Myocyte (in vitro differentiated cells): Measurements from ENCODE around the gene ARHGAP44. TPM values are rescaled to one million over a fixed set of nuclear protein-coding genes. Genes with fewer than 3 reads are reported as not detected.
A peak's percentile ranks its signal among the peaks of the same experiment; 100 is the strongest.

Experiments
- DNase-seq: peaks from one replicate; pipeline ENCODE4 v3.0.0-alpha.2; 2012; ENCODE audit warnings: low read depth
- microRNA counts: library from miRNA; unstranded; fragments of <30 nt; microRNA quantifications from one replicate; lab custom pipeline; 2016
- microRNA-seq: library from miRNA; unstranded; fragments of <30 nt; microRNA quantifications from one replicate; pipeline ENCODE4, GENCODE V29; 2016
- total RNA-seq: library from RNA; depleted of rRNA; stranded (reverse); fragments of >200 nt; gene quantifications from 2 replicates; pipeline ENCODE4 v1.2.3, GENCODE V29; 2014

Gene ARHGAP44
- total RNA-seq, 1 donor from 2014 or later = 0.05 TPM

DNA sequence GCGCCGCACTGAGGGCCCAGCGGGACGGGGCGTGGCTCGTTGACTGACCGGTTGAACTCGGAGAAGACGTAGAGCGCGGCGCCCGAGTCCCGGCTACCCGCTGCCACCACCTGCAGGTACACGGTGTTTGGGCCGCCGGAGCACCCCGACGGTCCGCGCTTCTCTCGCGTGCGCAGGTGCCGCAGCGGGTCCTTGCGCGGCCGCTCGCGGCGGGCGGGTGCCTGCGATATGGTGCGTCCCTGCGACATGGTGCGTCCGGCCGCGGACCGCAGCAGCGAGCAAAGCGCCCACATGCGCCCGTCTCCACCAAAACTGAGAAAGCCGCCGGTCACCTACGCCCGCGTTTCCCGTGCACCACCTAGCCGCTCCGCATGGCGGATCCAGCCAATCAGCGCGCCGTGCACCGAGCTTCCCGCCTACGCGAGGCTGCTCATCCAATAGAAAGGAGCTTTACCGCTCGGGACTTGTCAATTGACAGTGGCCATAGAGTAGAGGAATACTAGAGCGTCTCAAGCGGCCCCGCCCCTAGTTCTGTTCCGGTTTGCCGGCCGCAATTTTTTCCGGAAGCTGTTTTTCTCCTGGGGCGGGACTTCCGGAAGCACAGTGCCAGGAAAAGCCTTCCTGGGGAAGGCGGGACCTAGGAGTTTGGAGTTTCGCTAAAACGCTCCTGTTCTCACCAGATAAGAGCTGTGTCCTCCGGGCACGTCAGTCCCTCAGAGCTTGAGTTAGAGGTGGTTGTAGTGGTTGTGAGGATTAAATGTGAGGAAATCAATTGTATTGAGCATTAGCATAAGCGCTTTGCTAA, 228.6 kb downstream of the ARHGAP44 start, which contains the start of gene ELAC2:
Gene ELAC2 (minus strand): TSS at position 373 of the 805 bp plus-strand sequence. CDS start 80 bp downstream, at position 293.
- DNase-seq = peak; percentile 99

DNA sequence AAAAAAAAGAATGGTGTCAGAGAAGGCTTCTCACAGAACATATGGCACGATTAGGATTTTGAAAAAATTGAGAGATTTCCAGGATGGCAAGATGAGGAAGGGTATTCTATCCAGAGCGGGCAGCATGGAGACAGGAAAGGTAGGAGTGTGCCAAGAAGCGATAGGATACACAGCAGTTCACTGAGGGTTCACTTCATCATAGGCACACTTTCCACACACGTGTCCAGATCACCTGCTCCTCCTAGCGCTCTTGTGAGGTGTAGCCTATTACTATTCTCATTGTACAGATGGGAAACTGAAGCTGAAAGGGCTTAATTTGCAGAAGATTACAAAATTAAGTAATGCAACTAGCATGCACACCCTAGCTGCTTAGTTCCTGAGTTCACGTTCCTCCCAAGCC, 234.7 kb downstream of the ARHGAP44 start:
- no peak for DNase-seq

DNA sequence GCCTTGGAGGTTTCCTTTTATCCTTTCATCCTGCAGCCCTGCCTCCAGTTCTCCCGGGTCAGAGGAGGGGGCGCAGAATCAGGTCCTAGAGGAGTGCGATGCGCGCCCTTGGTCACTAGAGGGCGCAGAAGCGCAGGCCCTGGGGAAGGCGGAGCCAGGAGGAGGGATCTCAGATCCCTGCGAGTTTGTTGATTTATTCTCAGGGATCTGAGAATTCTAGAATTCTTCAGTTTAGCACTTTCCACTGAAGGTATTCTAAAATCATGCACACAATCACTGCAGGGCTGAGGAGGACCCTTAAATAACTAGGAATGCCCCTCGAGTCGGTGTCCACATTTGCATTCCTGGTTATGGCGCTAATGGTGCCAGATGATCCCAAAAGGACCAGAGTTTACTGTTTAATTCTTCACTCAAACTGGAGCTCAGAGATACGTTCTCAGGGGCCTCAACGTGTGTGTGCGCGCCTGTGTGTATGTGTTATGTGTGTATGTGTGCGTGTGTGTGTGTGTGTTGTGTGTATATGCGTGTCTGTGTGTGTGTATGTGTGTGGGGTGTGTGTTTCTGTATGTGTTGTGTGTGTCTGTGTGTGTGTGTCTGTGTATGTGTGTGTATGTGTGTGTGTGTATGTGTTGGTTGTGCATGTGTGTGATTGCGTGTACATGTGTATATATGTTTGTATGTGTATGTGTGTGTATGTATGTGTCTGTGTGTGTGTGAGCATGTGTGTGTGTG, 235.4 kb downstream of the ARHGAP44 start:
- peak; percentile 75 for DNase-seq

DNA sequence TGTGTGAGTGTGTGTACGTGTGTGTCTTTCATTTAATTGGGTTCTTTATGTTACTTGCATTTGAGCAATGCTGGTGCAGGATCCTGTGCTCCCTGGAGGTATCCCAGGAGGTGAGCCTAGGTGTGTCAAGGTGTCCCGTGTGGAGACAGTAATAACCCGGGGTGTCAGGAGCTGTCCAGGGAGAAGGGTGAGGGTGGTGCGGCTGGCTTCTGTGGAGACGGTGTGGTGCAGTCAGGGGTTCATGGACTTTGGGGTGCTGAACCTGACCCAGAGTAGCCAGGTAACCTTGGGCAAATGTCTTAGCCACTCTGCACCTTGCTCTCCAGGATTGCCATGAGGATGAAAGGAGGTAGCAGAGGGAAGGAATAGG, 235.9 kb downstream of the ARHGAP44 start:
- no peak for DNase-seq

DNA sequence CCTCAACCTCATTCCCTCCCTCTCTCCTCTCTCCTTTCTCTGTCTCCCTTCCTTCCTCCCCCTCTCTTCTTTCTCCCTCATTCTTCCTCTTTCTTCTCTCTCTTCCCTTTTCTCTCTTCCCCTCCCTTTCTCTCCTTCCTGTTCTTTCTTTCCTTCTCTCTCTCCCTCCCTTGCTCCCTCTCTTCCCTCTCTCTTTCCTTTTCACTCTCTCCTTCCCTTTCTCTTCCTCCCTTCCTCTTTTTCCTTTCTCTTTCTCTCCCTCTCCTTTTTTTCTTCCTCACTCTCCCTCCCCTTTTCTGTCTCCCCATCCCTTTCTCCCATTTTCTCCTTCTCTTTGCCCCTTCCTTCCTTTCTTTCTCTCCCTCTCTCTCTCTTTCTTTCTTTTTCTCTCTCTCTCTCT, 236.4 kb downstream of the ARHGAP44 start:
- DNase-seq = no peak

DNA sequence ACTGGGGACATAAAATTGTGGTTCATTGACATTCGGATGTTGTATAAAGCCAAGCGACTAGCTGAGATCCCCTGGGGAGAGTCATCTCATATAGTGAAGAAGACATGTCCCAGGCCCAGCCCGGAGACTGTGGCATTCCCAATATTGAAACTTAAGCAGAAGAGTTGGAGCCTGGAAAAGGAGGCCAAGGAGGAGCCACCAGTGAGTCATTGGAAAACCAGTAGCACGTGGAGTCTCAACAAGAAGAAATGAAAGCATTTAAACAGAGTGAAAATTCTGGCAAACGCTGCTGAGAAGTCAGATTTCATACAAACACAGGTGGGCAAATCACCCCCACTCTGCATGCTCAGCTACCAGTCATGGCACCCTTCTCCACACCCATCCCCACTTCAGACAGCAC, 237.9 kb downstream of the ARHGAP44 start:
- no peak for DNase-seq

DNA sequence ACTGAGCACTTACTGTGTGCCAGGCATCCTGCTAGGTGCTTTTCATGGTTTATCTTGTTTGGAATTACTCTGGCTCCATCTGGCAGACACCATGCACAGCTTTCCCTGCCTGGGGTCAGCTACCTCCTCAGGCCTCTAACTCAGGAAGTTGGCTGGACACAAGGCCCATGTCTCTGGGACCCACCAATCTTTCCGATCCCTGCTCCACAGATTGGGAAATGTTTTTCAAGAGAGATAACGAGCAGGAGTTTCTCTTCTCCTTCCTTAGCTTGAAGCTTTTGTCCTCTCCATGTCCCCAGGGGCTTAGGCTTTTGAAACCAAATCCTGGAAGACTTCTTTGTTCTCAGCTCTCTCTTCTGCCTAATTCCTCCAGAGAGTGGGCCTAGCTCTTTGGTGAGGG, 240.0 kb downstream of the ARHGAP44 start:
- DNase-seq = no peak

DNA sequence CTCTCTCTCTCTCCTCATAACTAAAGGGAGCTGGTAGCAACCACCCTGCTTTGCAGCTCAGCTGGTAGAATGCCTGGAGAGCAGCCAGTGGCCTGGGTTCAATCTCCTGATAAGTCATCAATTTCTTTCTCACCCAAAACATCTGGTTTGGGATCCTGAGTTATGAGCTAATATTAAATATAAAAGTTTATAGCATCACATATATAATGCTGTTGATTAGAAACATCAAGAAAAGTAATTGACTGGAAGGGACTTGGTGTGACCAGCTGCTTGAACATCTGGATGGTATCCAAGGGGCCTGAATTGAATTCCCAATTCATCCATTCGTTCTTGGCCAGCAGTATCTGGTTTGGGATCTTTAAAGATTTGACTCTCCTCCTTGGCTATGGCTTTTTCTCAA, 240.8 kb downstream of the ARHGAP44 start:
- no peak for DNase-seq

DNA sequence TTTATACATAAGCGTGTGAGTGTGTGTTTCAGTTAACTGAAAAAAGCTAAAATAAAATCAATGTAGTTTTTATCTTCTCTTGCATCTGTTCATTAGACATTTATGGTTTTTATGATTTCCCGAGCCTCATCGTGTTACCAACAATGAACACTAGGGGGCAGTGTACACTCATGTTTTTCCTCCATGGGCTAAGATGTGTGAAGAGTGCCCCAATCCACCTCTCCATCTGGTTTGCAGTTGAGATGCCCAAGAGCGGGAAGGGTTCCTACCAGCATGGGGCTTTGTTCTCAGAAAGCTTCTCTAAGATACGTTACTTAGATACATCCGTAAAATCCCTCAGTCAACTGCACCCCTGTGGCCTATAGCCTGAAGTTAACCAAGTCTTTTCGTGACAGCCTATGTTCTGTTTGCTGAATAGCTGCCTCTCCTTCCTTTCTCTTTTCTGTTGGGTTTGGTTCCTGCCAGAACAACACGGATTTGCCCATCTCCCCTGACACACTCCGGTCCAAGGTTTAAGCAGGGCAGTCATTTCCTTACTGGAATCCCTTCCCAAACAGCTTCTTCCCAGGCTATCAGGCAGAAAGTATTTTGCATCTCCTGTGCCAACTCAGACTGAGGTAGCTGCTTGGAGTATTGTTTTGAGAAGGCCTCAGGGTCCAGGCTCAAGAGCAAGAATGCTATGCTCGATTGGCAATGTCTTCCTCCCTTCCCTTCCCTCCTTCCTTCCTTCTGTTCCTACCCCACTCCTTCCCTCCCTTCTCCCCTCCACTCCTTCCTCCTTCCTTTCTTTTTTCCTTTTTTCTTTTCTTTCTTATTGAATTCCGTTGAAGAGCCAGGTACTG, 241.4 kb downstream of the ARHGAP44 start:
- DNase-seq = peak; percentile 70

DNA sequence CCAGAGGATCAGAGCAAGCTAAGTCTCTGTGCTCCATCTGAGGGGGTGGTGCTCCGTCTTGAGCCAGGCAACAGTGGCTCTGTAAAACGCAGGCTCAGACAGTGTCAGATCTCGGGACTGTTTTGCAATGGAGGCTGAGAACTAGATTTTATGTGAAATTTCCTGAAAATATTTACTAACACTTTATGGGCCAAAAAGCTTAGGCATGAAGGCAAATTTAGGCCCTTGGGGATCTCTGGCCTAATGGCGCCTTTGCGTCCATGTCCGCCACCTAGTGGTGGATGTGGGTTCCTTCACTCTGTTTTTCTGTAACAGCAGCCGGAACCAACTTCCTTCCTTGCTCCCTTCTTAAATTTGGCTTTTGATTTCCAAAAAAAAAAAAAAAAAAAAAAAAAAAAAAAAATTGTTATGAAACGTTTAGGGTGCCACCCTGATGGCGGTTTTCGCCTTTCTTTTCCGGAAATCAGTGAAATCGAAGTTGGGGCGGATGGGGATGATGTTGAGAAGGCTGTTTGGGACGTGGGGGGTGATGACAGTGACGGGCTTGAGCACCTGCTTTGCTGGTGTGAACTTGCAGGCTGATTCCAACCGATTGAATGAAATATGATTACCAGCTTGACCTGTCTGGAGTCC, 242.5 kb downstream of the ARHGAP44 start:
- peak; percentile 61 for DNase-seq

DNA sequence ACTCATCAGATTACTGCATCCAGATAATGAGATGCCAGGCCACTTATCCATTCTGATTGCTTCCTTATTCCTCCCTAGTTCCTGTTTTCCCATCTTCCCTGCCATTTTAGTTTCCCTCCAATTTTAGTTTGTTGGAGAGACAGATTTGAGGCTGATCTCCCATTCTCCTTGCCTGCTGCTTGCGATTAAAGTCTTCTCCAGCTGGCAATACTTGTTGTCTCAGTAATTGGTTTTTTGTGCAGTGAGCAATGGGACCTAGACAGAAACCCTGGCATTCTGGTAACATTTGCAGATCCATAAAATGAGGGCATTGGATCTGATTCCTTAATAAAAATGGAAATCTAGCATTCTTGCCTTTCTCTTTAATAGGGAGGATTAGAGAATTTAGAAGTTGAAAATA, 246.1 kb downstream of the ARHGAP44 start:
- no peak for DNase-seq

DNA sequence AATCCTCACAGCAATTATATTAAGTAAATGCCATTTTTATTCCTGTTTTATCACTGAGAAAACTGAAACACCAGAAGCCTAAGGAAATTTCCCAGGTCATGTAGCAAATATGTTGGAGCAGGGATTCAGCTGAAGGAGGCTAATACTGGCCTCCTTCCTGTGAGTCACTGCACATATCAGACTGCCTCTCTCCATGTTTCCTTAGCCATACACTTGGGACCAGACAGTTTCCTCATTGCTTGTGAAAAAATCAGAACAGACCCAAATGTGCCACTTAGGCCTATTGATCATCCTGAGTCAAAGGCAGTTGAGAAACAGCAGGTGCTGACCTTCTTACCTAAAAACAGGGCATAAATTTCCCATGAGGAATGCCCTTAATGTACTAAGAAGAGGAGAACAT, 247.5 kb downstream of the ARHGAP44 start:
- no peak for DNase-seq

DNA sequence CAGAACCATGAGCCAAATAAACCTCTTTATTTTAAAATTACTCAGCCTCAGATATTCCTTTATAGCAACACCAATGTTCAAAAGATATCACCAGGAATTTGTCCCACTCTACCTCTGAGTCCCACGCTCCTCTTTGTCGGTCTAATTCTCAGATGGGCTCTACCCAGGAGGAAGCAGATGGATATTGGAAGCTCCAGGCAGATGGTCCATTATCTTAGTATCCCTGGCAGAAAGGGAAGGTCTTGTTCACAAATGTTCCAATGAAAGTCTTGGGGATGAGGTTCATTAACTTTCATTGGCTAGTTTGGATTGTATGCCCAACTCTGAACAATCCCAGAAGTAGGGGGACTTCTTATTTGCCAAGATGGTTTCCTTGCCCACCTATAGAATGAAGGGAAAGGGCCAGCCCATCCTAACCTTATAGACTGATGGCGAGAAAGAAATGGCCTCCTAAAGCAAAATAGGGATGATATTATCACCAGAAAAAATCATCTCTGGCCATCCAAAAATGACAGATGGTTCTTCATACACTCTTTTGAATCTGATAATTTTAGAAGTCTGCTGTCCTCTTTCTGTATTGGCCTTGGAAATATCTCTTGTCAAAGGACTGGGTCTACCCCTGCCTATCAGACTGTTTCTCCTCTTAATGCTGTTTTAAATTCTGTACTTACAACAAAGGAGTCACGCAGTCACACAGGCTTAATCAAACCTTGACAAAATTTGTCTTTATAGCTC, 249.8 kb downstream of the ARHGAP44 start:
- no peak for DNase-seq

MicroRNAs within 50 kb of the gene (microRNA counts, 767-probe panel; counts per million panel counts)
- microRNA hsa-miR-1269b (lab: Ali Mortazavi, UCI) = not detected

Small RNAs within 50 kb of the gene (microRNA-seq; reads per million reads assigned to microRNA genes)
- gene MIR1269B = not detected

Other genes with a start within 250 kb of the ARHGAP44 start
- 0.05 TPM in 1 of 2 replicates, not detected in the other for gene MYOCD, start 123.6 kb upstream of the ARHGAP44 start, total RNA-seq
- 69.9 and 73.1 TPM in 2 replicates for gene ELAC2, start 228.5 kb downstream of the ARHGAP44 start, total RNA-seq